KG1 (cell line): Measurements from ENCODE around the gene NKAPD1.
A peak's percentile ranks its signal among the peaks of the same experiment; 100 is the strongest.
"Not testable (repeated sequence)": the region's sequence is repeated elsewhere in the genome, so short reads cannot be mapped to it uniquely, and the experiment has no call there.

Experiments used
- DNase-seq: peaks from one replicate; lab custom pipeline; 2025; lab: John Stamatoyannopoulos, UW

Gene NKAPD1

DNA sequence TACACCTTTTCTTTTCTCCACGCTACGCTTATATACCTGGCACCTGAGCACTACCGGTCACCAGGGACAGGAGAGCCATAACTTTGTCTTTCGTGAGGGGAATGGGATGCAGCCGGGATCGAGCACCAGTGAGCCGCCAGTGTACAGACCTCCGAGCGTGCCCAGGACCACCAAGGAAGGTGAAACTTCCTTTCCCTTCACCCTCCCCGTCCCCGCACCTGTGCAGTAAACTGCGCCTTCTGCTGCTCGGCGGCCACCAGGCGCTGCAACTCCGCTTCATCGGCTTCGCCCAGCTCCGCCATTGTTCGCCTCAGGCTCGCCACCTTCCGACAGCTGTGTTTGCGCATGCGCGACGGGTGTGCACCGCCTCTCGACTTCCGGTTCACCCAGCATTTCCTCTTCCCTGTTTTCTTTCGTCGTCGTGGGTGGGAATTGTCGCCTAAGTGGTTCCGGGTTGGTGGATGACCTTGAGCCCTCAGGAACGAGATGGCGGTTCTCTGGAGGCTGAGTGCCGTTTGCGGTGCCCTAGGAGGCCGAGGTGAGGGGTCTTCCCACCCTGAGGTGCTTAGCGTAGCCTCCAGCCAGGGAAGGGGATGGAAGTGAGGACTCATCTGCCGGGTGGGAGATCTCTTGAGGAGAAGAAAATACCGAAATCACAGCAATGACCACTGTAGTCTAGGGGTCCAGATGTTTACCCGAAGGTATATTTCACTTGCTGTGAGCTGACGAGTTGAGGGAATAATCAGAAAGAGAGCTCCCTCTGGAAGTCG lies 12.5 kb downstream of the NKAPD1 start, which contains the start of the genes SDHD and TIMM8B:
SDHD (plus strand) TSS at position 452 of the 770 bp plus-strand sequence; CDS start at position 487, 35 bp downstream.
TIMM8B (minus strand) TSS at position 335 of the 770 bp plus-strand sequence; CDS start at position 302, 33 bp downstream.
- peak; percentile 98 for DNase-seq

- no peak for DNase-seq
Measured at GRCh38 chr11:112087212-112087611, 13.1 kb downstream of the NKAPD1 start.

- not testable (repeated sequence) for DNase-seq
Measured at GRCh38 chr11:112095302-112095701, 21.2 kb downstream of the NKAPD1 start.

- no peak for DNase-seq
Measured at GRCh38 chr11:112096194-112096593, 22.1 kb downstream of the NKAPD1 start.

- DNase-seq, result no peak
Measured at GRCh38 chr11:112097734-112098528, 23.8 kb downstream of the NKAPD1 start.

DNA sequence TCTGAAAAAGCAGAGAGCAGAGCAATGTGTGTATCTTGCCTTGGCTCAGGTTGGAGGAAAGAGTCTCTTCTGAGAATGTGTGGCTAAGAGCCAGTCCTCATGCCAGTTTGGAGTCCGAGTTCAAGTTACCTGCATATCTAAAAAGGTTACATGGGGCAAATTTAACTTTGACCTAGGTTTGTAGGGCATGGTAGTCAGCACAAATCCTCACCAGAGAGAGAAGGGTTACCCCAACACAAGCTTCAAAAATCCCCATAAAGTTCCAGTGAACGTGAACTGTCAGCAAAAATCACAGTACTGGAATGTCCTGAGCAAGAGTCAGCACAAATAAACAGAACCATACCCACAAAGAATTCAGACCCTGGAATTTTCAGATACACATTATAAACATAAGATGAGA lies 26.4 kb downstream of the NKAPD1 start:
- no peak for DNase-seq

DNA sequence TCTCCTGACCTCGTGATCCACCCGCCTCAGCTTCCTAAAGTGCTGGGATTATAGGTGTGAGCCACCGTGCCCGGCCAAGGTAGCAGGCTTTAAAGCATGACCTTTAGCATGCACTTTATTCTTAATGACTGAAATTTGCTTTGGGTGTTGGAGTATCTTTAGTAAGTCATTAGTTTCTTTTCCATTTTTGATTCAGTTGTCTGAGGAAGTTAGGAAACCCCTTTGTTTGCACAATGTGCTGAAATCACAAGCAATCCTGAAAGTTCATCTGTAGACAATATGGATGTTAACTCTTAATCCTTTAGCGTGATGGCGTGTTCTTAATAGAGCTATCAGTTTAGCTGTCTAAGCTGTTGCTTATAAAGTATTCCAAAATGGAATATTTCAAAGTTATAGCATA lies 29.3 kb downstream of the NKAPD1 start:
- DNase-seq, result no peak

DNA sequence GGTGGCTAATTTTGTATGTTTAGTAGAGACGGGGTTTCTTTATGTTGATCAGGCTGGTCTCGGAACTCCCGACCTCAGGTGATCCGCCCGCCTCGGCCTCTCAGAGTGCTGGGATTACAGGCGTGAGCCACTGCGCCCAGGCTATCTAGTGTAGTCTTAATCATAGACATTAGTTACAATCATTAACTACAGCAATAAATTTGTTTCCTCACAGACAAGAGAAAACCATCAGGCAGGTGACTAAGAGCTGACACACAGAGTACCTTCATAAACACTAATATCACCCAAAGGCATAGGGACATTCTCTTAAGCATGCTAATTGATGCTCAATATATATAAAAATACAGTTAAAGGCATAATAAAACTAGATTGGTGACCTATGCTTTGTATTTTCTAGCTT lies 32.0 kb downstream of the NKAPD1 start:
- no peak for DNase-seq

GRCh38 chr11:112113539-112114457 lies 39.7 kb downstream of the NKAPD1 start:
- peak; percentile 50 for DNase-seq

- DNase-seq, result no peak
Measured at GRCh38 chr11:112114460-112114859, 40.4 kb downstream of the NKAPD1 start.

GRCh38 chr11:112115386-112115785 lies 41.3 kb downstream of the NKAPD1 start:
- DNase-seq, result no peak

DNA sequence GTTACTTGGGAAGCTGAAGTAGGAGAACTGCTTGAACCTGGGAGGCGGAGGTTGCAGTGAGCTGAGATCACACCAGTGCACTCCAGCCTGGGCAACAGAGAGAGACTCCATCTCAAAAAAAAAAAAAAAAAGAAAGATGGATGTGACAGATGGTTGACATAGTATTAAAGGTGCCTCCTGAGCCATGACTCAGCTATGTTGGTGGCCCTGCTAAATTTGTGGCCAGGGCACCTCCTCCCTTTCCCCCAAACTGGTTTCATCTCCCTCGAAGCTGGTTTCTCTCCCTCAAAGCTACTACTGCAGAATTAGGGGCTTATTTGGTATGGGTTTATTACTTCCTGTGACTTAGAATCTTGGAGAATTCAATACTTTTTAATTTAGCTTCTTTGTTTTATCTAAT lies 44.1 kb downstream of the NKAPD1 start:
- DNase-seq, result no peak

DNA sequence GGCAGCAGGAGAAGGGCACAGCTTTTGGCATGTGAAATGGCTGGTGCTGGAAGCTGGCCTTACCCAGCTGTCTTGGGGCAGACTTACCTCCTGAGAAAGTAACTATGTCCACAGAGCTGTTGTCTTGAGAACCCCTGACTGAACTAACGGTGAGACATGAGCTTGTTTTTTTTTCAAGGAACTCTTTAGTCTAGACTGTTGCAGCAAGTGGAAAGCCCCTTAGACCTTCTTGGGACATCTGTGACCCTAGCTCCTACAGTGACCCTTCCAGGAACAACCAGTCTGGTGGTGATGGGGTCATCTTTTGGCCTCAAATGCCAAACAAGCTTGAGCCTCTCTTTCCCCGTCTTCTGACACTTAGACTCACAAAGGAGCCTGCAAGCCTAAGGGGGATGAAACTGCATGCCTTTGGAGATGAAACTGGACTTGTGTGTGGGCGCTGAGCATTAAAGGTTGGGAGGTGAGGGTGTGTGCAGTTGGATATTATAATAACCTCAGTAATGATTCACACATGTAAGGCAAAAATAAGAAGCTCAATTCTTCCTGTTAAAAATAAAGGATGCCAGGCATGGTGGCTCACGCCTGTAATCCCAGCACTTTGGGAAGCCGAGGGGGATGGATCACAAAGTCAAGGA lies 48.0 kb downstream of the NKAPD1 start:
- no peak for DNase-seq

DNA sequence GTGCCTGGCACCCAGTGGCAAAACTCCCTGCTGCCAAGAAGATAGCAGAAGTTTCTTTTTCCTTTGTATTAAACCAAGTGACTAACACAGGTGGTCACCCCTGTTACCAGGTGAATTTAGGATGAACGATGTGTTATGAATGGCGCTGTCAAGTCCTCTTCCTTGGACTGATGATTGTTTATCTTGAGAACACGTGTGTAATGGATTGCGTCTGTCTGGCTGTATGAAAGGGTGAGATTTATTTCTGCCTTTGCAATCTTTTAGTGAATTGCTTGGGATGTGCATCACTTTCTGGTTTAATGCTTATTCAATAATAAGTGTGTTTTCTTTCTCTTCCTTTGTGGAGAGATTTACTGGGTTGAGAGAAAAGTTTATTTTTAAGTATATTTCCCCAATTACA lies 49.0 kb downstream of the NKAPD1 start:
- no peak for DNase-seq

- DNase-seq, result no peak
Measured at GRCh38 chr11:112127056-112127455, 53.0 kb downstream of the NKAPD1 start.

GRCh38 chr11:112128483-112129121 lies 54.5 kb downstream of the NKAPD1 start:
- DNase-seq, result no peak

DNA sequence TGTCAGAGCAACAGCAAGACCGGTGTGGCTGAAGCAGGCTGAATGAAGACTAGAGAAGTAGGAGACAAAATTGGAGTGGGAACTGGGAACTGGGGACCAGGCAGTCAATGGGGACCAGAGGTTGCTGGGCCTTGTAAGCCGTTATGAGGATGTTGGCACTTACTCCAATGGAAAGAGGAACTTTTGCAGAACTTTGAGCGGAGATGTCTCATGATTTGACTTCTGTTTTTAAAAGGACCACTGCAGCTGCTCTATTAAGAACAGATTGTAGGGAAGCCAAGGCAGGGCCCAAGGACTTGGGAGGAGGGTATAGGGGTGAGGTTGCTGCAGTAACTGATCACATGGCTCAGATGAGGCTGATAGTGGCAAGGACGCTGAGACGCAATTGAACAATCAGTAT lies 55.6 kb downstream of the NKAPD1 start:
- DNase-seq, result no peak

GRCh38 chr11:112132737-112133136 lies 58.6 kb downstream of the NKAPD1 start:
- DNase-seq, result peak; percentile 19

DNA sequence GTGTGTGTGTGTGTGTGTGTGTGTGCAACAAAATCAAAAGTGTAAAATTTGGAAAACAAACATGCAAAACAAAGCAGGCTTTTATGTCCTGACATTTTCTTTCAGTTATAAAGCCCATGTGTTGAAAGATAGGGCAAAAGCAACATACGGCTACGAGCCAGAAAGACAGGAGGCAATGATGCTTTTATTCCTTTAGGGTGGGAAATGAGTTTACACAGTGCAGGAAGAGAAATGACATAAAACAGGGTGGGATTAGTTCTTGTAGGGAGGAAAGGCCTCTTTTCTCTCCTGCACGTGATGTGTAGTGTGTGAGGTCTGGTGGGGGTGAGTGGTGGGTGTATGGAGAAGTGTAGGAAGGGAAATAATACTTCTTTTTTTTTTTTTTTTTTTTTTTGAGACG lies 60.4 kb downstream of the NKAPD1 start:
- DNase-seq, result no peak
